ENCODE measurements around the gene NPIPB2.
"Not testable (repeated sequence)": the region's sequence is repeated elsewhere in the genome, so short reads cannot be mapped to it uniquely, and the experiment has no call there.

Gene NPIPB2

GRCh38 chr16:11941945-11942344 lies at the start of gene NPIPB2:
Gene NPIPB2, minus strand, starts transcription at chr16:11942045. Its CDS starts 0 bp downstream, at chr16:11942045.
- not testable (repeated sequence) for DNase-seq

DNA sequence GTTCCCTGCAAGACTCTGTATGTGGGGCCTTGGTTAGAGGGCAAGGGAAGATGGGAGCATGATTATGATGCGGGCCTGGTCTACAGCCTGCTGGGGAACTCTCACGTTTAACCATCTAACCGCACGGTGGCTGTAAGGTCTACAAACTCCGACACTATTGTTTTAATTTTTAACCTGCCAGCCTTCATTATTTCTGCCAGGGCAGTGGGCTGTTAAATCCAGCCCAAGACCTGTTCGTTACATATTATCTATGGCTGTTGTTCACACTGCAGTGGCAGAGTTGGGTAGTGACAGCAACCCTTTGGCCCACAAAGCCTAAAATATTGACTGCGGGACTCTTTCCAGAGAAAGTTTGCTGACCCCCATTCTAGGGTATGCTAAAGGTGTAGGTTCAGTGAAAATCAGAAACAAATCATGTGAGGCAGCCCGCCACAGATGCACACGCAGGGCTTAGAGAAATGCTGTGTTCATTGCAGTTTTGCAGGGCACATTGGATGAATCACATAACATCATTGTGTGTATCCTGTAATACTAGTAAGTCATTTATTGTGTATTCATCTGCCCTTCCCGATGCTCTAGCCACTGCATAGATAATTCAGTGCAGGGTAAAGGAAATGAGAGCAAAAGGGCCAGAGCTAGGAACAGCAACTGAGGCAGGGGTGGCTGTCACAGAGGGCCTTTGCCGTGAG lies 49.0 kb upstream of the NPIPB2 start:
- no peak for DNase-seq

GRCh38 chr16:11988258-11988978 lies 46.6 kb upstream of the NPIPB2 start:
- no peak for DNase-seq

DNA sequence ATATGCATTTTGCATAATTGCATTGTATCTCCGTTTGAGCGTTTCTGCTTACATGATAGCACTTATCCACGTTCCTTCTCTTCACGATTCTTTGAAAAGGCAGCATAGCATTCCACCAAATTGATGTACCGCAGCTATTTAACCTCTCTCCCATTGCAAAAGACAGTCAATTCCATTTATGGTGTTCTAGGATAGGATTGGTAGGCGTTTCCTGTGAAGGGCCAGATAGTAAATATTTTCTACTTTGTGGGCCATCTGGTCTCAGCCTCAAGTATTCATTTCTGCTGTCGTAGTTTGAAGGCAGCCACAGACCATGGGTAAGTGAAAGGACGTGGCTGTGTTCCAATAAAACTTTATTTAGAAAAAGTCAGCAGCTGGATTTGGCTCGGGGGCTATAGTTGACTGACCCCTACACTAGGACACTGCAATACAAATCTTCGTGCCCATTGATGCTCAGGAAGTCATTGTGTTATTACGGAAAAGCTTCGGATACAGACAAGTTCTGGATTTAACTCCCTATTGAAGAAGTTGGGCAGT lies 44.7 kb upstream of the NPIPB2 start:
- DNase-seq = no peak

- no peak for DNase-seq
Observed at GRCh38 chr16:11985250-11985649, 43.4 kb upstream of the NPIPB2 start.

DNA sequence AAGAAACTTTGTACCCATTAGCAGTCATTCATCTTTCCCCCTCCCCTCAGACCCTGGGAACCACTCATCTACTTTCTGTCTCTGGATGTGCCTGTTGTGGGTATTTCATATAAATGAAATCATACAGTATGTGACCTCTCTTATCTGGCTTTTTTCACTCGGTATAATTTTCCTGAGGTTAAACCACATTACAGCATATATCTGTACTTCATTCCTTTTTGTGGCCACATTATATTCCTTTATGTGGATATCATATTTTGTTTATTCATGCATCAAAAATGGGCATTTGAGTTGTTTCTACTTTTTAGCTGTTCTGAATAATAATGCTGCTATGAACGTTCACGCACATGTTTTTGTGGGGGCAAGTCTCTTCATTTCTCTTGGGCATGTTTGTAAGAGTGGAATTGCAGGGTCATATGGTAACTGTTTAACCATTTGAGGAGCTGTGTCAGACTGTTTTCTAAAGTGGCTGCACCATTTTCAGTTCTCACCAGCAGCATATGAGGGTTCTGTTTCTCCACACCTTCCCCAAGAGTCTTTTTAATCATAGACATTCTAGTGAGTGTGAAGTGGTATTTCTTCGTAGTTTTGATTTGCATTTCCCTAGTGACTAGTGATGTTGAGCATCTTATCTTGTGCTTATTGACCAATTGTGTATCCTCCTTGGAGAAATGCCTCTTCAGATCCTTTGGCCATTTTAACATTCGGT lies 38.4 kb upstream of the NPIPB2 start:
- no peak for DNase-seq

DNA sequence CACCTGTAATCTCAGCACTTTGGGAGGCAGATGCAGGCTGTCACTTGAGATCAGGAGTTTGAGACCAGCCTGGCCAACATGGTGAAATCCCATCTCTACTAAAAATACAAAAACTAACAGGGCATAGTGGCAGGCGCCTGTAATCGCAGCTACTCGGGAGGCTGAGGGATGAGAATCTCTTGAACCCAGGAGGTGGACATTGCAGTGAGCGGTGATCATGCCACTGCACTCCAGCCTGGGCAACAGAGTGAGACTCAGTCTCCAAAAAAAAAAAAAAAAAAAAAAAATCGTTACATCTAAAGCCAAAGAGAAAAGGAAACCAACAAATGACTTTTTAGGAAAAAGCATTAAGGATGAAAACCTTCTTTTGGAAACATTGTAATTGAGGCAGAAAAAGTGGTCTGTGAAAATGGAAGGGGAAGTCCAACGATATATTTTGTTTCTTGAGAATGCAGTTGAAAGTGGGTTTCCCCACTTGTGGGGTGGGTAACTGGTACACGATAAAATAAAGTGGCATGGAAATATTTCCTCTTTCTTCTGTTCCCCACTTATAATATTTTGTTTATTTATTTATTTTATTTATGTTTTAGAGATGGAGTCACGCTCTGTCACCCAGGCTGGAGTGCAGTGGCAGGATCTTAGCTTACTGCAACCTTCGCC lies 37.3 kb upstream of the NPIPB2 start:
- DNase-seq = no peak

- DNase-seq = no peak
Observed at GRCh38 chr16:11978080-11978479, 36.2 kb upstream of the NPIPB2 start.

DNA sequence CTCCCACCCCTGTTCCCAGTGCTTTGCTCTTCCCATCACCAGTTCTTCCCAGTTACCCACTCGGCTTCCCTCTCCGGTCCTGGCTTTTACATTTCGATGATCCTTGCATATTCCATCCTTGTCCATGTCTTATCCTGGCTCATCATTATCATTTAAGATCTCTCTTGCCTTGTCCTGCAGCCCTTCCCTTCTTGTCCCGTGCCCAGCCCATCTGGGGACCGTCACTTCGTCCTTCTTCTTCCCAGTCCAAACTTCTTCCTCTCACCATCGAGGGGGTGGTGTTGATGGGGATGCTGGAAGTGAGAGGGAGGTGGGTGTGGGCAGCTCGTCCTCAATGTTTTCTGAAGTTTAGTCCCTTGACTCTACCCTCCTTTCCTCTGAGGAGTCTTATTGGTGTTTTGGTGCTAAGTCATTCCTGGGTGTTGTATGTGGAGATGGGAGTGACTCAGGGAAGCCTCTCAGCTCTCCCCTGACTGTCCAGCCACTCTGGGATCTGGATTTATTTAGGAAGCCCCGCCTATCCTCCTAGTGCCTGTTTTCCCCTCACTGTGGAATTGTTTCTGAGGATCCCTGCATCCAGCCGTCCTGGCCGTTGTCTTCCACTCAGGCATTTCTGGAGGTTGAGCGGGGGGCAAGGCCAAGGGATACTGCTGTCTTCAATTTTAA lies 35.7 kb upstream of the NPIPB2 start:
- DNase-seq = no peak

- DNase-seq = no peak
Observed at GRCh38 chr16:11976850-11977375, 35.1 kb upstream of the NPIPB2 start.

GRCh38 chr16:11973070-11973469 lies 31.2 kb upstream of the NPIPB2 start:
- no peak for DNase-seq

GRCh38 chr16:11972128-11972527 lies 30.3 kb upstream of the NPIPB2 start:
- no peak for DNase-seq

- DNase-seq = not testable (repeated sequence)
Observed at GRCh38 chr16:11970292-11970691, 28.4 kb upstream of the NPIPB2 start.

DNA sequence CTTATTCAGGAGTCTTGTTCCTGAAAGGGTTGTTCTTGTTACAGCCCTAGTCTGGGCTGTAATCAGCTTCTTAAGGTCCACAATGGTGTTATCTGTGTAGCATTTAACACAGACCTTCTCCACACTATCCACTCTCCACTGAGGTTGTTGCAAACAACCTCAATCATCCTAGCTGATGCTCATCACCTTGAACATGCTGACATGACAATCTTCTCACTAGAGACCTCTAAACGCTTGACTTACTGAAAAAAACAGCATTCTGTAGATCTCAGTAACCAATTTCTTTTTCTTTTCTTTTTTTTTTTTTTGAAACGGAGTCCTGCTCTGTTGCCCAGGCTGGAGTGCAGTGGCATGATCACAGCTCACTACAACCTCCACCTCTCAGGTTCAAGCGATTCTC lies 26.7 kb upstream of the NPIPB2 start:
- DNase-seq = no peak

DNA sequence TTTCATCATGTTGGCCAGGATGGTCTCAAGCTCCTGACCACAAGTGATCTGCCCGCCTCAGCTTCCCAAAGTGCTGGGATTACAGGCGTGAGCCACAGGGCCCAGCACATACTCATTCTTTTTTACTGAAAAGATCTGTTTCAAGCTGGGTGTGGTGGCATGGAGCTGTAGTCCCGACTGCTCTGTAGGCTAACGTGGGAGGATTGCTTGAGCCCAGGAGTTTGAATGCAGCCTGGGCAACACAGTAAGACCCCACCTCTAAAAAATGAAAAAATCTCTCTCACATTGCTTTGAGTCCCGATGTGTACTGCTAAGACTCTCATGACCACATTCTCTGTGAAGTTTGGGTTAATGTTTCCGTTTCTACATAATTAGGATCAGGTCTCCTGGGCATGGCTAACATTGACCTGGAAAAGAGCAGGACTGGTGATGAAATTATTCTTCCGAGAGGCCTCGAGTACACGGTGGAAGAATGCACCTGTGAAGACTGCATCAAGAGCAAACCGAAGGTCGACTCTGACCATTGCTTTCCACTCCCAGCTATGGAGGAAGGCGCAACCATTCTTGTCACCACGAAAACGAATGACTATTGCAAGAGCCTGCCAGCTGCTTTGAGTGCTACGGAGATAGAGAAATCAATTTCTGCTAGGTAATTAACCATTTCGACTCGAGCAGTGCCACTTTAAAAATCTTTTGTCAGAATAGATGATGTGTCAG lies 25.5 kb upstream of the NPIPB2 start:
- no peak for DNase-seq

DNA sequence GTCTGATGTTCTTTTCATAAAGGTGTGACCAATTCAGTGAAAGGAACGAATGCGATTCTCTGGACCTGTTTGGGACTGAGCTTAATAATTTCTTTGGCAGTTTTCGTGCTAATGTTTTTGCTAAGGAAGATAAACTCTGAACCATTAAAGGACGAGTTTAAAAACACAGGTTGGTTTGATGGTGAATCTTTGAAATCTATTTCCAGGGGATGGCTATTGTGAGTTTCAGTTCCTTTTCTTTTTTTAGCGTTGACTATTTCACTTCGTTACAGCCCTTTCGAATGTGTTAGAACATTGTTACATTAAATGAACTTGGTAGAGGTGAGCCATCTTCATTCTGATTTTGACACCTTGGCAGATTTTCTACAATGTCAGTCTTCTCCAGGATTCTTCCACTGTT lies 24.3 kb upstream of the NPIPB2 start:
- DNase-seq = no peak

DNA sequence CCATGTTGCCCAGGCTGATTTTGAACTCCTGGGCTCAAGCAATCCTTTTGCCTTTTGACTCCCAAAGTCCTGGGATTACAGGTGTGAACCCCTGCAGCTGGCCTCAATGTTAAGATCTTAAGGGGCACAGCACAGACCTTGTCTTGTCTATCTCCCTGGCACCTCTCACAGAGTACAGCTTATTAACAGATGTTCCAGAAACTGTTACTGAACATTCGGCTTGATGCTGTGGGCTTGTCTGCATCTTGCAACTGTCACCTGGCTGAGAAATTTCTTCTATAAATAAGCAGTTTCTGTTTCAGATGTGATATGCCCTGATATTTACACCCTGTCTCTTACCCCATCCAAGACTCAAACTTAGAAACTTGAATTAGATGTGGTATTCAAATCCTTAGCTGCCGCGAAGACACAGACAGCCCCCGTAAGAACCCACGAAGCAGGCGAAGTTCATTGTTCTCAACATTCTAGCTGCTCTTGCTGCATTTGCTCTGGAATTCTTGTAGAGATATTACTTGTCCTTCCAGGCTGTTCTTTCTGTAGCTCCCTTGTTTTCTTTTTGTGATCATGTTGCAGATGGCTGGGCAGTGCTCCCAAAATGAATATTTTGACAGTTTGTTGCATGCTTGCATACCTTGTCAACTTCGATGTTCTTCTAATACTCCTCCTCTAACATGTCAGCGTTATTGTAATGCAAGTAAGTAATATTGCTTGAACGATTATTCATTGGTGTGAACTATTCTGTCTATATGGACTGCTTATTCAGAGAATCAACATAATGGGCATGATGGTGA lies 23.1 kb upstream of the NPIPB2 start, which contains the start of gene TNFRSF17:
Gene TNFRSF17 (plus strand): TSS at position 450 of the 791 bp plus-strand sequence. CDS start 115 bp downstream, at position 565.
- DNase-seq = no peak

- no peak for DNase-seq
Observed at GRCh38 chr16:11963706-11964105, 21.9 kb upstream of the NPIPB2 start.

DNA sequence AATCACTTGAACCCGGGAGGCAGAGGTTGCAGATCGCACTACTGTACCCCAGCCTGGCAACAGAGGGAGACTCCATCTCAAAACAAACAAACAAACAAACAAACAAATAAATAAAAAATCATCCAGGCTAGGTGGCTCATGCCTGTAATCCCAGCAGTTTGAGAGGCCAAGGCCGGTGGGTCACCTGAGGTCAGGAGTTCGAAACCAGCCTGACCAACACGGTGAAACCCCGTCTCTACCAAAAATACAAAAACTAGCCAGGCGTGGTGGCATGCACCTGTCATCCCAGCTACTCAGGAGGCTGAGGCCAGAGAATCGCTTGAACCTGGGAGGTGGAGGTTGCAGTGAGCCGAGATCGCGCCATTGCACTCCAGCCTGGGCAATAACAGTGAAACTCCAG lies 21.1 kb upstream of the NPIPB2 start:
- not testable (repeated sequence) for DNase-seq

DNA sequence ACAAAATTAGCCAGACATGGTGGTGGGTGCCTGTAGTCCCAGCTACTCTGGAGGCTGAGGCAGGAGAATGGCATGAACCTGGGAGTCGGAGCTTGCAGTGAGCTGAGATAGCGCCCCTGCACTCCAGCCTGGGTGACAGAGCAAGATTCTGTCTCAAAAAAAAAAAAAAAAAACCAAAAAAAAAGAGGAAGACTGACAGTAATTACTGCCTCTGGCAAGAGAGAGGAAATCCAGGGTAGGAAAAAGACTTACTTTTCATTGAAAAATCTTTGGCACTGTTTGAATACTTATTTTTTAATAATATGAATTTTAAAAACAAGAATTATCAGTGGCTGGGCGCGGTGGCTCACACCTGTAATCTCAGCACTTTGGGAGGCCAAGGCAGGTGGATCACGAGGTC lies 20.6 kb upstream of the NPIPB2 start:
- not testable (repeated sequence) for DNase-seq

Measured in NCI-H1436 (cell line).